Liver (tissue), 3 donors: Measurements from ENCODE around the gene IFNLR1.

Experiments used
- CTCF ChIP-seq: fragments of 150-350 bp; IDR thresholded peaks from 2 replicates; pipeline ENCODE4 v1.5.1; 2017; ENCODE audit warnings: improper control_type of control experiment, low read depth, low read length; ENCODE audit not compliant: missing input control
- EGR1 ChIP-seq, 2 donors: IDR thresholded peaks; 2 replicates each; pipeline ENCODE4 v1.6.1; 2016 to 2018; ENCODE audit warnings: antibody characterized with exemption in 2 of 2, low read depth in 2 of 2
- FOXA1 ChIP-seq: IDR thresholded peaks from 2 replicates; pipeline ENCODE4 v1.6.1; 2016; ENCODE audit warnings: antibody characterized with exemption
- FOXA2 ChIP-seq: IDR thresholded peaks from 2 replicates; pipeline ENCODE4 v1.6.1; 2016; ENCODE audit warnings: antibody characterized with exemption
- GABPA ChIP-seq, 2 donors: IDR thresholded peaks in 1 of 2; conservative IDR thresholded peaks in 1 of 2; 2 replicates each; pipeline ENCODE4 v1.6.1; 2016; ENCODE audit warnings: antibody characterized with exemption in 2 of 2, mild to moderate bottlenecking in 1 of 2, moderate library complexity in 1 of 2
- JUND ChIP-seq, 2 donors: IDR thresholded peaks; 2 replicates each; pipeline ENCODE4 v1.6.1; 2016; ENCODE audit warnings: antibody characterized with exemption in 2 of 2
- RAD21 ChIP-seq, 2 donors: IDR thresholded peaks; 2 replicates each; pipeline ENCODE4 v1.6.1; 2016; ENCODE audit warnings: antibody characterized with exemption in 2 of 2, mild to moderate bottlenecking in 2 of 2
- RXRA ChIP-seq, 2 donors: IDR thresholded peaks; 2 replicates each; pipeline ENCODE4 v1.6.1; 2017 to 2018; ENCODE audit warnings: antibody characterized with exemption in 2 of 2, mild to moderate bottlenecking in 1 of 2
- SP1 ChIP-seq: IDR thresholded peaks from 2 replicates; pipeline ENCODE4 v1.6.1; 2018; ENCODE audit warnings: antibody characterized with exemption, mild to moderate bottlenecking
- YY1 ChIP-seq: IDR thresholded peaks from 2 replicates; pipeline ENCODE4 v1.6.1; 2016; ENCODE audit warnings: antibody characterized with exemption, mild to moderate bottlenecking
- TF ChIP-seq, protein P1 (sequence below): IDR thresholded peaks from 2 replicates; pipeline ENCODE4 v1.6.1; 2016; ENCODE audit warnings: antibody characterized with exemption, mild to moderate bottlenecking
- donor health status: healthy.
- donor health status: healthy.

DNA sequence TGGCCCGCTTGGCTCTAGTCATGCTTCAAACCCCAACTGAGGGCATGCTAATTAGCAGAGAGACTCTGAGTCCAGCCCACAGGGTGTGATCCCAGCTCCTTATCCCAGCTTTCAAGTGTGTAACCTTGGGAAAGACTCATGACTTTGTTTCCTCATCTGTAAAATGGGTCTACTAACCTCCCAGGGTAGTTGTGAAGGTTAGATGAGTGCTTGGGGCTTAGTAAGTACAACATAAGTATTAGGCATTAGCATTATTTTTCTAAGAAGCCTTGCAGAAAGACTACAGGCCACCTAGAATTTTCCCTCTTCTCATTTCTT is 78.0 kb downstream of the IFNLR1 start:
- no peak for TF ChIP-seq CTCF
- TF ChIP-seq RXRA (IDR thresholded peaks at IDR 0.05), result no peak
- no peak for TF ChIP-seq JUND (IDR thresholded peaks at IDR 0.05)
- TF ChIP-seq RAD21 (IDR thresholded peaks at IDR 0.05), result no peak
- no peak for TF ChIP-seq SP1
- TF ChIP-seq GABPA (IDR thresholded peaks at IDR 0.05 in 1 of 2, conservative IDR thresholded peaks at IDR 0.05 in 1 of 2), result no peak
- TF ChIP-seq, protein P1, sequence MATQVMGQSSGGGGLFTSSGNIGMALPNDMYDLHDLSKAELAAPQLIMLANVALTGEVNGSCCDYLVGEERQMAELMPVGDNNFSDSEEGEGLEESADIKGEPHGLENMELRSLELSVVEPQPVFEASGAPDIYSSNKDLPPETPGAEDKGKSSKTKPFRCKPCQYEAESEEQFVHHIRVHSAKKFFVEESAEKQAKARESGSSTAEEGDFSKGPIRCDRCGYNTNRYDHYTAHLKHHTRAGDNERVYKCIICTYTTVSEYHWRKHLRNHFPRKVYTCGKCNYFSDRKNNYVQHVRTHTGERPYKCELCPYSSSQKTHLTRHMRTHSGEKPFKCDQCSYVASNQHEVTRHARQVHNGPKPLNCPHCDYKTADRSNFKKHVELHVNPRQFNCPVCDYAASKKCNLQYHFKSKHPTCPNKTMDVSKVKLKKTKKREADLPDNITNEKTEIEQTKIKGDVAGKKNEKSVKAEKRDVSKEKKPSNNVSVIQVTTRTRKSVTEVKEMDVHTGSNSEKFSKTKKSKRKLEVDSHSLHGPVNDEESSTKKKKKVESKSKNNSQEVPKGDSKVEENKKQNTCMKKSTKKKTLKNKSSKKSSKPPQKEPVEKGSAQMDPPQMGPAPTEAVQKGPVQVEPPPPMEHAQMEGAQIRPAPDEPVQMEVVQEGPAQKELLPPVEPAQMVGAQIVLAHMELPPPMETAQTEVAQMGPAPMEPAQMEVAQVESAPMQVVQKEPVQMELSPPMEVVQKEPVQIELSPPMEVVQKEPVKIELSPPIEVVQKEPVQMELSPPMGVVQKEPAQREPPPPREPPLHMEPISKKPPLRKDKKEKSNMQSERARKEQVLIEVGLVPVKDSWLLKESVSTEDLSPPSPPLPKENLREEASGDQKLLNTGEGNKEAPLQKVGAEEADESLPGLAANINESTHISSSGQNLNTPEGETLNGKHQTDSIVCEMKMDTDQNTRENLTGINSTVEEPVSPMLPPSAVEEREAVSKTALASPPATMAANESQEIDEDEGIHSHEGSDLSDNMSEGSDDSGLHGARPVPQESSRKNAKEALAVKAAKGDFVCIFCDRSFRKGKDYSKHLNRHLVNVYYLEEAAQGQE, result no peak
- no peak for TF ChIP-seq FOXA1
- TF ChIP-seq FOXA2, result no peak
- no peak for TF ChIP-seq EGR1 (IDR thresholded peaks at IDR 0.05; ENCODE audit: low read depth in 2 of 2)
- TF ChIP-seq YY1, result no peak
